GM18499 (cell line): ENCODE data around the gene SPAG9.
"Not testable (repeated sequence)": the region's sequence is repeated elsewhere in the genome, so short reads cannot be mapped to it uniquely, and the experiment has no call there.

Experiments used
- ATAC-seq: cut with Tn5 transposase; IDR thresholded peaks from one replicate; pipeline ENCODE4 v1.9.1; 2021; ENCODE audit warnings: moderate number of reproducible peaks; ENCODE audit not compliant: insufficient read depth, unreplicated experiment

SPAG9 gene

DNA sequence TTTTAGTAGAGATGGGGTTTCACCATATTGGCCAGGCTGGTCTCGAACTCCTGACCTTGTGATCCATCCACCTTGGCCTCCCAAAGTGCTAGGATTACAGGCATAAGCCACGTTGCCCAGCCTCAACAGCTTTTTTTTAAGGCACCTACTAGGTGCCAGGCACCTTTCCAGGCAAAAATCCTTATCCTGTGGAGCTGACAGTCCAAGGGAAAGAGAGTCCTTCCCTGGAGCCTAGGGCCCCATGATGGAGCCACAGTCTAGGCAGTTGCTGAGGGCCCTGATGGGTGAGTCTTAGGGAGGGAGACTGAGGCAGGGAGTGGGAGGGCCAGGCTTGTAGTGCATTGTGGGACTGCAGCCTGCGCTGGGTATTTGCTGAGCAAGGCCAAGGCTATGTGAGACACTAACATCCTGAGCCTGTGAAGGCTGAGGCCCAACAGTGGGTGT lies 174.9 kb downstream of the SPAG9 start:
- ATAC-seq = no peak

DNA sequence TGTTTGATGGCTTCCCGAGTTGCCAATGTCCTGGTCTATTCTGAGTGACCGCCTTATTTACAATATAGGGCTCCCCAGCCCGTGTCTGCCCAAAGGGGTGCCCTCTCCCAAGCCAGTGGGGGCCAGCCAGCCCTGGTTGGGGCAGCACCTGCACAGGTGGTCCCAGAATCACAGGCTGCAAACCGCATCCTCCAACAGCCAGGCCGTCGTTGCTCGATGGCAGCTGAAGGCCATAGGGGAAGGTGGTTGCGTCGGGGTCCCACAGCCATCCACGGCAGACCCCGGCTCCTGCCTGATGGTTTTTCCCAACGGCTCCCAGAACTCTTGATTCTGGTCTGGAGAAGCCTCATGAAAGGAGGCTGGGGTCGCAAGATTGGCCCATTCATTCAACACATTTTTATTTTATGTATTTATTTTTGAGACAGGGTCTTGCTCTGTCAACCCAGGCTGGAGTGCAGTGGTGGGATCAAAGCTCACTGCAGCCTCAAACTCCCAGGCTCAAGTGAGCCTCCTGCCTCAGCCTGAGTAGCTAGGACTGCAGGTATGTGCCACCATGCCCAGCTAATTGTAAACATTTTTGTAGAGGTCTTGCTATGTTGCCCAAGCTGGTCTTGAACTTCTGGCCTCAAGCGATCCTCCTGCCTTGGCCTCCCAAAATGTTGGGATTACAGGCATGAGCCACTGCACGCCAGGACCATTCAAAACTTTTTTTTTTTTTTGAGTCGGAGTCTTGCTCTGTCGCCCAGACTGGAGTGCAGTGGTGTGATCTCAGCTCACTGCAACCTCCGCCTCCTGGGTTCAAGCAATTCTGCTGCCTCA lies 175.6 kb downstream of the SPAG9 start:
- no peak for ATAC-seq

DNA sequence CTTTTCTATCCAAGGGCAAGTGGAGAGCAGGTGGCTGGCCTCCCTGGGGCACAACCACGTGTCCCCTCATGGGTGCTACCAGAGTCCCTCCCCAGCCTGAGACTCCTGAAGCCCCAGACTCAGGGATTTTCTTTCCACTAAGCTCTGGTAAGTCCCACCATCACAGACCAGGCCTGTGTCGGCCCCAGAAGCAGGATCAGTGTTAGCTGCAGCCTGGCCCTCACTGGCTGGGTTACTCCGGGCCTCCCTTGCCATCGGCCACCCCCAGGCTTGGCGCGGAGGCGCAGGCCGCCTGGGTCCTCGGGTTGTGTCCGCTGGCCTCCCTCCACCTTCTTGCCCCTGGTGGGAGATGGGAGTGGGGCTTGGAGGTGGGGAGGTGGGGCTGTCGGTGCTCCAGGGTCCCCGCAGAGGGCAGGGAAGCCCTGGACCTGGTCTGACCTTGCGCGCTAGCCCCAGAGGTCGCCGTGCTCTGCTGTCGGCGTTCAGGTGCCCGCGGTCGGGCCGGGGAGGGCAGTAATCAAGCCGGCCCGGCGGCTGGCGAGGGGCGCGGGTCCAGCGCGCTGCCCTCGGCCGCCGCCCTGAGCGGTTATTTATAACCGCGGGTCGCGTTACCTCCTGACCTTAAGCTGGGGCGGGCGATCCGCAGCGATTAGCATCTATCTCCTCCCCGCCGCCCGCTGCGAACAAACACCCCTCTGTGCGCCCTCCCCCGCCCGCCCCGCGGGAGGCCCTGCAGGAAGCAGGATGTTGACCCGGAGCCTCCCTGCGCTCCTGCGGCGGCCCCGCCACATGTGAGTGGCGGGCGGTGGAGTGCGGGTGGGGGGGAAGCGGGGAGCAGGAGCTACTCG lies 176.4 kb downstream of the SPAG9 start:
- no peak for ATAC-seq

DNA sequence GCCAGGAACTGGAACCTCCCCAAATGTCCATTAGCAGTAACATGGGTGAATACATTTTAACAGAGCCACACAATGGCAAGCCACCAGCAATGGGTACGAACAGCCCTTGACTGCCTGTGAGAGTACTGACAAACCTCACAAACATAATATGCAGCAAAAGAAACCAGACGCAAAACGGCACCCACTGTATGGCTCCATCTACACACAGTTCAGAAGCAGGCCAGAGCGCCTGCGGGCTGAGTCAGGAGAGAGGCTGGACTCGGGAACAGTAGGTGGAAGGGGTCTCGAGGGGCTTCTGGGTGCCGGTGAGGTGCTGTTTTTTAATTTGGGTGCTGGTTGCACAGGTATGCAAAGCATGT lies 177.1 kb downstream of the SPAG9 start:
- no peak for ATAC-seq

DNA sequence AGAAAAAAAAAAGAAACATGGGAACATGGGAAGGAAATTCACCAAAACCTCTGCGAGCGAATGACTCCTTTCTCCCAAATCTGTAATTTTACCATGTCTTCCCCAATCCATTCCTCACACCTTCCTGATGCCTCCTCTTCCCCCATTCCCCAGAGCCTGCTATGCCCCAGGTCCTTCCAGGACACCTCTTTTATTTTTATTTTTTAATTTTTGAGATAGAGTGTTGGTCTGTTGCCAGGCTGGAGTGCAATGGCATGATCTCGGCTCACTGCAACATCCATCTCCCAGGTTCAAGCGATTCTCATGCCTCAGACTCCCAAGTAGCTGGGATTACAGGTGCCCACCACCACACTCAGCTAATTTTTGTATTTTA lies 179.0 kb downstream of the SPAG9 start:
- ATAC-seq = not testable (repeated sequence)

DNA sequence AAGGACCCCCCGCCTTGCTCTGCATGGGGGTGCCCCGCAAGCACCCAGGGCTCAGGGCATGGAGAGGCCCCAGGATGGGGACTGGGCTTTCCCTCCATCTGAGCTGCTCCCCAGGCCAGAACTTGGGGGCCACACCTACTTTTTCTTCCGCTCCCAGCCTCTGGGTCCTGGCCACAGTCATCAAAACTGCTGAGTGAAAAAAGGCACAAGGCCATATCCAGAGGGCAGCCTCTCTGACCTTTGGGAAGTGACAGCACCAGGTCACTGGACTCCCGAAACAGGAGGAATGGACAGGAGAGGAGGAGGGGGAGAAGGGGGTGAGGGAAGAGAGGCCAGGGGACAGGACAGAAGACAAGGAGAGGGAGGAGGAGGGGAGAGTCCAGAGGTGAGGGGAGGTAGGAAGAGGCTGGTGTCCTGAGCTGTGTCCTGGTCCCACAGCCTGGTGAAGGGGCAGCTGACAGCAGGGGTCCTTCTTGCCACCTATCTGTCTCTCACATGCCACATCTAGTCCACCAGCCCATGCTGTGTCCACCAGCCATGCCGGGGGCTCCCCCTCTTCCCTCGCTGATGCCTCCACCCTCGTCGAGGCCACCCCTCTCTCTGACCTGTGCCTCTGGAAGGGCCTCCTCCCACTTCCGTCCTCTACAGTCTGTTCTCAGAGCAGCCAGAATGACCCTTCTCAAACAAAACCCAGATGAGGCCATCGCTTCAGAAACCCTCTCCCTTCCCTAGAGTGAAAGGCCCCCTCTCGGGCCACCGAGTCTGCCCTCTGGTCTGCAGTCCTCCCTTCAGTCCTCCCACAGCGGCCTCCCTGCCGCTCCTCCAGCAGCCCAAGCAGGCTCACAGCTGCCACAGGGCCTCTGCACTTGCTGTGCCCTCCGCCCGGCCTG lies 180.6 kb downstream of the SPAG9 start:
- no peak for ATAC-seq

DNA sequence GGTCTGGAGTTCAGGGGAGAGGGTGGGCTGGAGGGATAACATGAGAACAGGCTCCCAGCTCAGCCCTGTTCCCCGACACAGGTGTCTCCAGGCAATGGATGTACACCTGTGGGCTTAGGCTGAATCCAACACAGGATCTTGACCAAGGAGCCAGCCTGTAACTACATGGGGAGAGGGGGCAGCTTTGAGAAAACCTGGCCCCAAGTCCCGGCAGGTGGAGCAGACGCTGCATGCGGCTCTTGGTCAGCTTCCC lies 181.2 kb downstream of the SPAG9 start:
- no peak for ATAC-seq

DNA sequence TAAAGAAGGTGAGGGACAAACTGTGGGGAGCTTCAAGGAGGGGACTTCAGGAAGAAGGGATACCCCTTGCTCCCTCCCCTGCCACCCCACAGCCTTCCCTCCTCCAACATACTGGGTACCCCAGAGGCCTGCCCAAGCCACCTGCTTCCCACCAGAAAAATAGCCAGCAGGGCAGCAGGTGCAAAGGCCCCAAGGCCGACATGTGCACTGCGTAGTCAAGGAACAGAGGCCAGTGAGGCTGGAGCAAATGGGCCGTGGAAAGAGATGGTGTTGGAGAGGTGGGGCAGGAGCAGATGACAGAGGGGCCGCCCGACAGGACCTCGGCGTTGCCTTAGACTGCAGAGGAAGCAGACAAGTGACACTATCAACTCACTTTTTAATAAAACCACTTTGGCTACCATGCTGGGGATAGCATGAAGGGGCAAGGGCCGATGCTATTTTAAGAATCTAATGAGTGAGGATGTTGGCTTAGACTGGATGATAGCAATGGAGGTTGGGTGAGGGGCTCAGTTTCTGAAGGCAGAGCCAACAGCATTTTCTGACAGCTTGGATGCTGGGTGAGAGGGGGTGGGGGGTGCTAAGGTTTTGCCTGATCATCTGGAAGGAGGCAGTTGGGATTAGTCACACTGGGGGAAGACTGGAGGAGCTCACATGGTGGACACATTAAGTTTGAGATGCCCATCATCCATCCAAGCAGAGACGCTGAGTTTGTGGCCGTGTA lies 181.7 kb downstream of the SPAG9 start:
- no peak for ATAC-seq

DNA sequence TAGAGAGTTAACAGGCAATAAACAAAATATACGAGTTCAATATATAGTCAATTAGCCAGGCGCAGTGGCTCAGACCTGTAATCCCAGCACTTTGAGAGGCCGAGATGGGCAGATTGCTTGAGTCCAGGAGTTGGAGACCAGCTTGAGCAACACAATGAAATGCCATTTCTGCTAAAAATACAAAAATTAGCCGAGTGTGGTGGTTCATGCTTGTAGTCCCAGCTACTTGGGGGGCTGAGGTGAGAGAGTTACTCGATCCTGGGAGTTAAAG lies 184.7 kb downstream of the SPAG9 start:
- ATAC-seq = no peak

DNA sequence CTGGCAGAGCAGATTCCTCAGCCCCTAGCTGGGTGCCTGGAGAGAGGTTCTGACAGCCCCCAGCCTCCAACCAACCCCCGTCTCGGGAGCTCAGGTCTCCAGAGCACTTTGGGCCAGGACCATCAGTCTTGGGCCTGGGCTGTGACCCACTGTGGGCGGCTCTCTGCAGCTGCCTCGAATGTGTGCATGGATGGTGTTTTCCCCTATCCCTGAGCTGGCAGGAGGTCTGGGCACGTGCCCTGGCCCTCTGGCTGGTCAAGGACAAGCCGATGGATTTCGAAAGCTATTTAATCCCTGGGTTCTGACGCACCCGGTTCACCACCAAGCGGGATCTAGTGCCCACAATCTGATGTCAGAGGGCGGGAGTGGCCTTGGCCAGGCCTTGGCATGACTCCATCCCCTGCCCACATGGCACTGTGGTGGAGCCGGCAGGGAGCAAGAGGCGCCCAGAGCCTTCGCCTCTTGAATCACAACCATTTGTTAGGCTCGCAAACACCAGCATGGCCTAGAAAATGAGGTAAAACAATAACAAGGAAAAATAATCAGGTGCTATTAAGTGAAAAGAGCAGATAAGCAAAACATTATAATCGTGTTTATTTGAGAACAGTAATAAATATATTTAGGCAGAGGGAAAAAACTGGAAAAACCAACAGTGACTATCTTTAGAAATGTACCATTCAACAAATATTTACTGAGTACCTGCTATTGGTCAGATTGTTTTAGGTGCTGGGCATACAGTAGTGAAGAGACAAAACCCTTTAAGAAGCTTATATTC lies 185.3 kb downstream of the SPAG9 start:
- no peak for ATAC-seq

DNA sequence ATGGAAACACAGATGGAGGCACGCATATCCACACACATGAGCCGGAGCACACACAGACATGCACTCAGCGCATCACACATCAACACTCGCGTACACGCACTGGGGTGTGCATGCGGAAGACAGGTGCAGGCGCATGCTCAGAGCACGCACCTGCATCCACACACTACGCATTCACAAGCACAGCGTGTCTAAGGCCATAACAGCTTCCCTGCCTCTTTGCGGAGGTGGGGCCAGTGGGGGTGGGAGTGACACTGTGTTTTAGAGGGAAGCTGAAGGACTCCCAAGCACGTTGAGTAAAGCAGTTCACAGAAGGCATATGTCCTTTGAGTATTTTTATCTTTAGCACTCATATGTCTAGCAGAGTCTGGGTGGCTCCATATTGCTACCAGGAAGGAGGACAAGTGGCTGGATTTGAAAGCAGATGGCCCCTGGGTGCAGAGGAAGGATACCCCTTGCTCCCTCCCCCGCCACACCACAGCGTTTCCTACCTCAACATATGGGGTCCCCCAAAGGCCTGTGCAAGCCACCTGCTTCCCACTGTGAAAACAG lies 185.9 kb downstream of the SPAG9 start:
- no peak for ATAC-seq

DNA sequence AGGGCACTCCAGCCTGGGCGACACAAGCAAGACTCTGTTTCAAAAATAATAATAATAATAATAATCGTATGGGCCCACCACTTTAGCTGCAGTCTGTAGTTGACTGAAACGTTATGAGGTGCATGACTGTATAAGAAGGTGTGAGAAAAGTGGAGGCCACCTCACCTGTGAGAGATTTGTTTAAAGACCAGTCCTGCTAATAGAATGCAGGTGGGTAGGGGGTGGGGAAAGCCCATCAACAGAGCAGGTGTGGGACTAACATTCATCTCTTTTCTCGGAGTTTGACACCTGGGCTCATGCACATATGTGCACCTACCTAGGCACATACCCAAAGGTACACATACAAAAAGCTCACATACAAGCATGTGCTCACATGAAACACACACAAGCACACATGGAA lies 186.5 kb downstream of the SPAG9 start:
- ATAC-seq = no peak

DNA sequence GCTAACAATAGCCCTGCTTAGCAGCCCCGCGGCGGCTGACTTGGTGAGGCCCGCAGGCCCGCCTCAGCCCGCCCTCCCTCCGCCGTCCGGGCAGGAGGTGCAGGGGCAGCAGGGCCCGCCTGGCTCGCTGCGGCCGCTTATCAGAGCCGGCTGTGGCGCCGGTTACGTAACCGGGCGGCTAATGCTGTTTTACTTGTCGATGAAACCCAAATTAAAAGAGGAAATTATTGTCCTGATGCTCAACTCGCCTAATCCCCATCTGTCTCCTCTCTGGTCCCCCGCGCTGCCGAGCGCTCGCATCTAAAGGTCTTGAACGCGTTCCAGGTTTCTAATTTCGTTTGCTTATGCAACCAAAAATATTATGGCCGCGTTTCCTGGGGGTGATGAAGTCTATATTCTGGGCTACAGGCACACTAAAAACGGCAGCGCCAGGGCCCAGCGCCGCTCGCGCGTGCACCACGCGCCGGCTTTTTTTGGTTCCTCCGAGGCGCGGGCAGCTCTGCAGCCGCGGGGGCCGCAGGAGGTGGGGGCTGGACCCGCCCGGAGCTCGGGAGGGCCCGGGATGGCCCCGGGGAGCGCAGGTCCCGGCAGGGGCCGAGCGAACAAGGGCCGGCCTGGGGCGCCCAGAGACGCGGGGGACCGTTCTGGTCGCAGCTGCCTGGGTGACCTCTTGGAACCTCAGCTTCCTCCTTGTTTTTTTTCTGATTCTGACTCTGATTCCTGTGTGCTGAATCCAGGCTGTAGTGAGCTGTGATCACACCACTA lies 189.3 kb downstream of the SPAG9 start:
- ATAC-seq = no peak

DNA sequence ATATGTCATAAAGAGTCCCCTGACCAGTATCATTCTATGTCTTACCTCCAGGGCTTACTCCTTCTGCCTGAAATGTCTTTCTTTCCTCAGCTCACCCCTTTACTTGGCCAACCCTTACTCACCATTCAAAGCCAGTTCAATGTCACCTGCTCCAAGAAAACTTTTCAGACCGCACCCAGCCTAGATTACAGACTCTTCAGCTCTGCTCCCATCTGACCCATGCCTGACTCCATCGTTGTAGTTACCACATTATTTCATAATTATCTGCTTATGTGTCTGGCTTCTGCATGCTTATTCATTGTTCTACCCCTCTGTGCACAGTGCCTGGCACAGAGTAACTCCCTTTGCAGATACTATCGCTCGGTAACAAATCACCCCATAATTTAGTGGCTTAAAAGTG lies 192.0 kb downstream of the SPAG9 start:
- ATAC-seq = no peak

DNA sequence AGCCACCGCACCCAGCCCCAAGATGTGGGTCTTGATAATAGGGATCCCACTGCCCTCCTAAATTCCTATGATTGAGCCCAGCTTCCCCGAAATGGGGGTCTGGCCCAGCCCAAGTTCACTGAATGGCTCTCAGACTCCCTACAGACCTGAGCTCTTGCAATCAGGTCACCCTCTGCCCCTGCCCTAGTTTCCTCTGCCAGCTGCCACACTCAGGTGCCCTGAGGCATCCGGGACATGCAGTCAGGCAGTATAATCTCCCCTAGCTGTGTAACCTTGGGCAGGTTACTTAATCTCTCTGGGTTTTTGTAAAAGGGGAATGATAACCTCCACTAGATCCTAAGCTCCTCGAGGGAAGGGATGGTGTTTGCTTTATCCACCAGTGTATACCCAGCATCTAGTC lies 193.4 kb downstream of the SPAG9 start:
- ATAC-seq = no peak

DNA sequence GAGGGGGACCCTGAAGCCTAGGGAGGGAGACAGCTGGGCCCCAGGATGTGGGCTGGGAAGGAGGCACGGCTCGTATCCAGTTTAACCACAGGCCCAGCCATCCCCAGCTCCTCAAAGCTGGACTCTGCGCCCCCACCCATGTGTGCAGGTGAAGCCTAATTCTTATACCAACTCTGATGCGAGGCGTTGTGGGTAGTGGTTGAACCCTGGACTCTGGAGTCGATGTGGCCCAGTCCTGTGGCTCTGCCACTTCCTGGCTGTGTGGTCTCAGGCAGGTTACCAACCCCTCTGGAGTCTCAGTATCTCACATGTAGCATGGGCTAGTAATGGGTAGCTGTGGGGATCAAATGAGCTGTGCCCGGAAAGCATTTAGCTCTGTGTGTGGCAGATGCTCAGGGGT lies 194.1 kb downstream of the SPAG9 start:
- no peak for ATAC-seq

DNA sequence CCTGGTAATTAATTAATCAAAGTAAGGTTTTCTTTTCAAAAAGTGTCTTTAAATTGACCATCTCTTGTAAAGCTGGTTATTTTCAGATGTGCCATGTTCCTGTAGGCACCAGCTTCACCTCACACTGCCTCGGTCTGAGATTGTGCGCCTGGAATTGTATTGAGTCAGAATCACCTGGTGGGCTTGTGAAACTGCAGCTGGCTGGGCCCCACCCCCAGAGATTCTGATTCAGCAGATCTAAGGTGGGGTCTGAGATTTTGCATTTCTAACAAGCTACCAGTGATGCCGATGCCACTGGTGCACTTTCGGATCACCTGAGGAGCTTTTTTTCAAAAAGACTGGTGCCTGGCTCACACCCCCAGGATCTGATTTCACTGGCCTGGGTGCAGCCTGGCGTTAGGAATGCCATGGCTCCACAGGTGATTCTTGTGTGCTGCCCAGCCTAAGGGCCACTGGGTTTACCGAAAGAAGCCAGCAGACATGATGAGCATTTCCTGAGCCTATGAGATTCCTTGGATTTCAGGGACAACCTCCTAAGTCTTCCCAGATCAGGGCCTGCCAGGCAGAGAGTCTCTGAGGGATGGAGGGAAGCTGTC lies 195.3 kb downstream of the SPAG9 start:
- no peak for ATAC-seq

DNA sequence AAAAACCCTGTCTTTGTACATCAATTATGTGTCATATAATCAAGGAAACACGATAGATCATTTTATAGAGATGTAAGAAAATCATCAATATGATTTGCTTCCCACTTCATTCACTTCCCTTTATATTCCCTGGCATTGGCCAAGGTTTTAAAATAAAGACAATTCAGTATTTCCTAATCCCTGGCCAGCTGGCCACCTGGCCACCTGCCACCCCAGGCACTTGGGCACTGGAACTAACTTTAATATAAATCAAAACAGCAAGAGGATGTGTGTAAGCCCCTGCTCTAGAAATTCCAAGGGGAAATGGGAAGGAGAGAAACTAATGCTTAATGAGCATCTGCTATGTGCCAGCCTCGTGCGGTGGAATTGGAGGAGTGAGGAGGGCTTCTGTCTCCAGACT lies 195.9 kb downstream of the SPAG9 start:
- ATAC-seq = no peak

DNA sequence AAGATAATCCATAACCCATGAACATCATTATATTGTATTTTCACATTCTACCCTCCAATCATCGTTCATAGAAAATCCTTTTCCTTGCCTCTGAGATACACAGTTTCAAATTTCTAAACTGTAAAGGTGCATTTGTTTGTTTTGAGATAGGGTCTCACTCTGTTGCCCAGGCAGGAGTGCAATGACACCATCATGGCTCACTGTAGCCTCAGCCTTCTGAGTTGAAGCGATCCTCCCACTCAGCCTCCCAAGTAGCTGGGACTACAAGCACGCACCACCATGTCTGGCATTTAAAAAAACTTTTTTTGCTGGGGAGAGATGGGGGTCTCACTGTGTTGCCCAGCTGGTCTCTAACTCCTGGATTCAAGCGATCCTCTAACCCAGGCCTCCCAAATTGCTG lies 196.4 kb downstream of the SPAG9 start:
- no peak for ATAC-seq
